ENCODE measurements around the gene PROP1.

The PROP1 gene

GRCh38 chr5:177995691-177996595 is at the start of gene PROP1:
Gene PROP1 (minus strand): TSS chr5:177996242. CDS start chr5:177995933, 309 bp downstream.
- TF ChIP-seq EGR1 (IDR thresholded peaks at IDR 0.05) (no peak), TAF1 (IDR thresholded peaks at IDR 0.05; ENCODE audit: low read depth) (no peak), NFIC (IDR thresholded peaks at IDR 0.05) (no peak)

GRCh38 chr5:177997846-177998245 is 1.8 kb upstream of the PROP1 start:
- TF ChIP-seq EGR1 (IDR thresholded peaks at IDR 0.05) = no peak
- TF ChIP-seq TAF1 (IDR thresholded peaks at IDR 0.05; ENCODE audit: low read depth) = no peak
- no peak for TF ChIP-seq TEAD4 (IDR thresholded peaks at IDR 0.05)
- no peak for TF ChIP-seq CREB1 (IDR thresholded peaks at IDR 0.05; ENCODE audit: low read depth)
- TF ChIP-seq TCF12 (IDR thresholded peaks at IDR 0.05; ENCODE audit: low read depth) = no peak
- no peak for TF ChIP-seq FOXM1 (IDR thresholded peaks at IDR 0.05; ENCODE audit: borderline replicate concordance, low read depth)
- TF ChIP-seq USF1 (IDR thresholded peaks at IDR 0.05) = no peak
- no peak for TF ChIP-seq EP300 (IDR thresholded peaks at IDR 0.05; ENCODE audit: borderline replicate concordance)
- TF ChIP-seq MAX (IDR thresholded peaks at IDR 0.05) = no peak
- no peak for TF ChIP-seq RAD21 (IDR thresholded peaks at IDR 0.05; ENCODE audit: low read depth)
- no peak for TF ChIP-seq NFIC (IDR thresholded peaks at IDR 0.05)
- TF ChIP-seq REST (IDR thresholded peaks at IDR 0.05; ENCODE audit: low read depth) = no peak
- TF ChIP-seq ZBTB7A (IDR thresholded peaks at IDR 0.05; ENCODE audit: low read depth) = no peak
- TF ChIP-seq YY1 (IDR thresholded peaks at IDR 0.05; ENCODE audit: low read depth) = no peak
- TF ChIP-seq CEBPB (IDR thresholded peaks at IDR 0.05) = no peak

GRCh38 chr5:177997319-177997670 is 1.3 kb upstream of the PROP1 start:
- TF ChIP-seq FOXM1 (IDR thresholded peaks at IDR 0.05; ENCODE audit: borderline replicate concordance, low read depth) (no peak), CREB1 (IDR thresholded peaks at IDR 0.05; ENCODE audit: low read depth) (no peak), NFIC (IDR thresholded peaks at IDR 0.05) (no peak), EP300 (IDR thresholded peaks at IDR 0.05; ENCODE audit: borderline replicate concordance) (no peak), TAF1 (IDR thresholded peaks at IDR 0.05; ENCODE audit: low read depth) (no peak), TCF12 (IDR thresholded peaks at IDR 0.05; ENCODE audit: low read depth) (no peak), ZBTB7A (IDR thresholded peaks at IDR 0.05; ENCODE audit: low read depth) (no peak), RAD21 (IDR thresholded peaks at IDR 0.05; ENCODE audit: low read depth) (no peak), YY1 (IDR thresholded peaks at IDR 0.05; ENCODE audit: low read depth) (no peak)

GRCh38 chr5:177996660-177997318 is 747 bp upstream of the PROP1 start:
- TF ChIP-seq TCF12 (IDR thresholded peaks at IDR 0.05; ENCODE audit: low read depth) = no peak
- TF ChIP-seq CREB1 (IDR thresholded peaks at IDR 0.05; ENCODE audit: low read depth) = no peak
- TF ChIP-seq MAX (IDR thresholded peaks at IDR 0.05) = no peak
- TF ChIP-seq NFIC (IDR thresholded peaks at IDR 0.05) = no peak
- no peak for TF ChIP-seq TEAD4 (IDR thresholded peaks at IDR 0.05)
- TF ChIP-seq USF1 (IDR thresholded peaks at IDR 0.05) = no peak
- TF ChIP-seq TAF1 (IDR thresholded peaks at IDR 0.05; ENCODE audit: low read depth) = no peak
- TF ChIP-seq YY1 (IDR thresholded peaks at IDR 0.05; ENCODE audit: low read depth) = no peak
- TF ChIP-seq EGR1 (IDR thresholded peaks at IDR 0.05) = no peak
- no peak for TF ChIP-seq REST (IDR thresholded peaks at IDR 0.05; ENCODE audit: low read depth)
- TF ChIP-seq ZBTB7A (IDR thresholded peaks at IDR 0.05; ENCODE audit: low read depth) = no peak
- TF ChIP-seq EP300 (IDR thresholded peaks at IDR 0.05; ENCODE audit: borderline replicate concordance) = no peak
- TF ChIP-seq FOXM1 (IDR thresholded peaks at IDR 0.05; ENCODE audit: borderline replicate concordance, low read depth) = no peak
- TF ChIP-seq CEBPB (IDR thresholded peaks at IDR 0.05) = no peak

GRCh38 chr5:177994561-177995190 is 1.4 kb downstream of the PROP1 start:
- TF ChIP-seq TCF12 (IDR thresholded peaks at IDR 0.05; ENCODE audit: low read depth) = no peak
- no peak for TF ChIP-seq RAD21 (IDR thresholded peaks at IDR 0.05; ENCODE audit: low read depth)
- TF ChIP-seq USF1 (IDR thresholded peaks at IDR 0.05) = no peak
- no peak for TF ChIP-seq TEAD4 (IDR thresholded peaks at IDR 0.05)
- no peak for TF ChIP-seq FOXM1 (IDR thresholded peaks at IDR 0.05; ENCODE audit: borderline replicate concordance, low read depth)
- TF ChIP-seq EP300 (IDR thresholded peaks at IDR 0.05; ENCODE audit: borderline replicate concordance) = no peak
- no peak for TF ChIP-seq ZBTB7A (IDR thresholded peaks at IDR 0.05; ENCODE audit: low read depth)
- TF ChIP-seq TAF1 (IDR thresholded peaks at IDR 0.05; ENCODE audit: low read depth) = no peak
- no peak for TF ChIP-seq YY1 (IDR thresholded peaks at IDR 0.05; ENCODE audit: low read depth)
- TF ChIP-seq CEBPB (IDR thresholded peaks at IDR 0.05) = no peak
- TF ChIP-seq MAX (IDR thresholded peaks at IDR 0.05) = no peak
- no peak for TF ChIP-seq CREB1 (IDR thresholded peaks at IDR 0.05; ENCODE audit: low read depth)
- TF ChIP-seq EGR1 (IDR thresholded peaks at IDR 0.05) = no peak
- TF ChIP-seq NFIC (IDR thresholded peaks at IDR 0.05) = no peak
- no peak for TF ChIP-seq REST (IDR thresholded peaks at IDR 0.05; ENCODE audit: low read depth)

Data from Ishikawa (cell line).